Ectodermal cell (in vitro differentiated cells): Measurements from ENCODE around the gene SPRR2G.
"Not testable (repeated sequence)": the region's sequence is repeated elsewhere in the genome, so short reads cannot be mapped to it uniquely, and the experiment has no call there.

ENCODE experiments used
- H3K27ac ChIP-seq: 2 replicates; pipeline ENCODE4 v1.7.0; 2013; ENCODE audit warnings: mild to moderate bottlenecking, low read depth, low read length; ENCODE audit not compliant: insufficient read depth, poor library complexity, severe bottlenecking
- H3K27me3 ChIP-seq: 2 replicates; pipeline ENCODE4 v1.7.0; 2013; ENCODE audit warnings: mild to moderate bottlenecking, low read length; ENCODE audit not compliant: insufficient read depth, control insufficient read depth, poor library complexity, severe bottlenecking
- H3K36me3 ChIP-seq: one replicate; pipeline ENCODE4 v1.7.0; 2013; ENCODE audit warnings: low read length; ENCODE audit not compliant: control insufficient read depth, insufficient read depth
- H3K4me1 ChIP-seq: one replicate; pipeline ENCODE4 v1.7.0; 2013; ENCODE audit warnings: low read length; ENCODE audit not compliant: control insufficient read depth, insufficient read depth
- H3K4me3 ChIP-seq: 2 replicates; pipeline ENCODE4 v1.7.0; 2013; ENCODE audit warnings: low read depth, low read length, control low read depth; ENCODE audit not compliant: insufficient read depth
- H3K9me3 ChIP-seq: 2 replicates; pipeline ENCODE4 v1.7.0; 2013; ENCODE audit warnings: mild to moderate bottlenecking, low read length, moderate library complexity; ENCODE audit not compliant: control insufficient read depth
- WGBS, 2 experiments: methylation state at CpG; one replicate each; pipeline ENCODE4 v1.1.7; 2013; ENCODE audit warnings: missing lambda C conversion rate in 2 of 2; 5-methylcytosine and 5-hydroxymethylcytosine counted together

The SPRR2G gene

GRCh38 chr1:153155541-153155940 is 4.9 kb upstream of the SPRR2G start:
- Histone ChIP-seq H3K4me3 (no peak overlapping the region), H3K9me3 (no peaks in the 10 kb centered on the region), H3K27me3 (no peaks in the 10 kb centered on the region), H3K27ac (no peak overlapping the region), H3K36me3 (no peaks in the 10 kb centered on the region), H3K4me1 (no peaks in the 10 kb centered on the region)
- WGBS, 2 experiments: 85% methylated on average over 2 of the region's 2 CpGs

DNA sequence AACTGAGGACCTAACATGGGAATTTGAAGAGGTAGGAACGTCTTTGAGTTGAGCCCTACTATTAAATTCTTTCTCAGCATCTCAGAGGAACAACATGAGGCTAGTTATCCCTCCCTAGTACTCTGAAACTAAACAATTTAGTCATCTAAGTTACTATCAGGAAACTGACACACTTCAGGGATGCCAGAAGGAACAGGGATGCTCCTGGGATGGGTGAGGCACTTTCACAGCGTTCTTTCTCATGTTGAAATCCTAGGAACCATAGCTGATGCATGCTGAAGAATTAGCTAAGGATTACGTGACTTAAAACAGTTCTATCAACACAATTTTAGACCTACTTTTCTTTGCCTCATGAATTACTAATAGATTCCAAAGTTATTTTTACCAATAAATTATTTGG is 1.8 kb upstream of the SPRR2G start:
- Histone ChIP-seq H3K27ac (no peak overlapping the region), H3K4me1 (no peaks in the 10 kb centered on the region), H3K27me3 (no peaks in the 10 kb centered on the region), H3K36me3 (no peaks in the 10 kb centered on the region), H3K9me3 (no peaks in the 10 kb centered on the region), H3K4me3 (no peak overlapping the region)
- 83 to 86% methylated on average over 3 of the region's 3 CpGs for WGBS, 2 experiments

GRCh38 chr1:153141377-153141776 is 9.3 kb downstream of the SPRR2G start:
- H3K27ac ChIP-seq: no peak overlapping the region
- no peaks in the 10 kb centered on the region for H3K36me3 ChIP-seq
- H3K4me3 ChIP-seq: no peak overlapping the region
- H3K9me3 ChIP-seq: no peaks in the 10 kb centered on the region
- no peaks in the 10 kb centered on the region for H3K27me3 ChIP-seq
- no peaks in the 10 kb centered on the region for H3K4me1 ChIP-seq
- 94 to 95% methylated on average over 3 of the region's 3 CpGs for WGBS, 2 experiments

DNA sequence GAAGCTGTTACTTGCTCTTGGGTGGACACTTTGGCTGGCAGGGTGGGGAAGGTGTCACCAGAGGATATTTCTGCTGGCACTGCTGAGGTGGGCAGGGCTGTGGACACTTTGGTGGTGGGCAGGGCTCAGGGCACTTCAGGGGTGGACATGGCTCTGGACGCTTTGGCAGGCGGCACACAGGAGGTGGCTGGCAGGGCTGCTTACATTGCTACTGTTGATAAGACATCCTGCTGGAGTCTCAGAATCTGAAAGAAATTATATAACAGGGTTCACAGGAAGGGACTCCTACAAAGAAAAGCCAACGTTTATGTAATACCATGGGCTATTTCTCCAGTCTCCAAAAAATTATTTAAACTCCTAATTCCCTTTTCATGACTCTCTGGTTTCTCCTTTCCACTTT is 10.2 kb downstream of the SPRR2G start:
- Histone ChIP-seq H3K9me3 (no peaks in the 10 kb centered on the region), H3K36me3 (no peaks in the 10 kb centered on the region), H3K27me3 (no peaks in the 10 kb centered on the region), H3K27ac (no peak overlapping the region), H3K4me1 (no peaks in the 10 kb centered on the region), H3K4me3 (no peak overlapping the region)
- WGBS, 2 experiments: 90 to 94% methylated on average over 3 of the region's 3 CpGs

GRCh38 chr1:153133743-153134142 is 16.9 kb downstream of the SPRR2G start:
- H3K9me3 ChIP-seq: no peaks in the 10 kb centered on the region
- no peaks in the 10 kb centered on the region for H3K36me3 ChIP-seq
- H3K27ac ChIP-seq: no peak overlapping the region
- WGBS, 2 experiments: 90 to 91% methylated on average over 2 of the region's 2 CpGs
- H3K4me1 ChIP-seq: no peaks in the 10 kb centered on the region
- H3K4me3 ChIP-seq: no peak overlapping the region
- no peaks in the 10 kb centered on the region for H3K27me3 ChIP-seq

DNA sequence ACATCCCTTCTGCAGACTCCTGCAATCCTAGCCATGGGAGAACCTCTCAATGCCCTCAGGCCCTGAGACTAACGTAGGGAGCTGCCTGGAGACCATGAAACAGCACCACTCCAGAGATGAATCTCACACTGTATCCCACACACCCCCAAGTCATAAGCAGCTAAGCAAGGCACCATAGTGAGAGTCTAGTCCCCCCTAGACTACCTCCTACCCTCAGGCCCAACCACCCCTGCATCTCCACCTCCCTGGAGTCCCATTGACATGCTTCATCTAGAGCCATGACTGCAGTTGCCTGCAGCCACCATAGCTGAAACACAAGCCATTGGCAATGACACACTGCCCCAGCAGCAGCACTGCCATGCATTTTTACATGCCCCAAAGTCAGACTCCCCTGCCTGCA is 17.4 kb downstream of the SPRR2G start:
- Histone ChIP-seq H3K9me3 (no peaks in the 10 kb centered on the region), H3K36me3 (no peaks in the 10 kb centered on the region), H3K27ac (no peak overlapping the region), H3K4me3 (no peak overlapping the region), H3K27me3 (no peaks in the 10 kb centered on the region), H3K4me1 (no peaks in the 10 kb centered on the region)
- WGBS, 2 experiments: 89 to 91% methylated on average over 1 of the region's 1 CpG

- not testable (repeated sequence) for H3K4me1 ChIP-seq, H3K36me3 ChIP-seq, H3K27me3 ChIP-seq, H3K9me3 ChIP-seq, H3K27ac ChIP-seq, H3K4me3 ChIP-seq
- WGBS, 2 experiments: 88 to 94% methylated on average over 3 of the region's 4 CpGs
Observed at GRCh38 chr1:153128688-153129087, 22.0 kb downstream of the SPRR2G start.

DNA sequence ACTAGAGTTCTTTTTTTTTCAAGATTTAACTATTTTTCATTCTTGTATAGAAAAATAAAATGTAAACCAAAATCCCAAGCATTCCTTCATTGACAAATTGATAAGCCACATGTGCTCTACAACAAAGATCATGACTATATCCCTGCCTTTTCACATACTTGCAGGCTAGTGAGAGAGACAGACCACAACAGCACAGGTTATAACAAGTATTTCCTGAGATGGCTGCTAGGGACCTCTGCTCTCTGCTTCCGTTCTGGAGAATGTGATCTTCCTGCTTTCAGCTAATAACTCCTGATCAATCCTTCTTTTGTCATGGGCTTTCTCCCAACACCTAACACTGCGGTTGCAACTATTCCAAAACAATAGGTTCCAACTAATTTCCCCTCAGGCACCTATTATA is 23.4 kb downstream of the SPRR2G start:
- no peaks in the 10 kb centered on the region for H3K9me3 ChIP-seq
- H3K36me3 ChIP-seq: no peaks in the 10 kb centered on the region
- H3K4me3 ChIP-seq: no peak overlapping the region
- no peaks in the 10 kb centered on the region for H3K27me3 ChIP-seq
- 68 to 74% methylated on average over 2 of the region's 2 CpGs for WGBS, 2 experiments
- H3K27ac ChIP-seq: no peak overlapping the region
- peaks cover 3% of the 10 kb centered on the region for H3K4me1 ChIP-seq

- Histone ChIP-seq H3K9me3 (no peaks in the 10 kb centered on the region), H3K4me3 (no peak overlapping the region), H3K27ac (no peak overlapping the region), H3K4me1 (peaks cover 3% of the 10 kb centered on the region), H3K27me3 (no peaks in the 10 kb centered on the region), H3K36me3 (no peaks in the 10 kb centered on the region)
- 75 to 80% methylated on average over 1 of the region's 1 CpG for WGBS, 2 experiments
Observed at GRCh38 chr1:153125536-153125935, 25.2 kb downstream of the SPRR2G start.

DNA sequence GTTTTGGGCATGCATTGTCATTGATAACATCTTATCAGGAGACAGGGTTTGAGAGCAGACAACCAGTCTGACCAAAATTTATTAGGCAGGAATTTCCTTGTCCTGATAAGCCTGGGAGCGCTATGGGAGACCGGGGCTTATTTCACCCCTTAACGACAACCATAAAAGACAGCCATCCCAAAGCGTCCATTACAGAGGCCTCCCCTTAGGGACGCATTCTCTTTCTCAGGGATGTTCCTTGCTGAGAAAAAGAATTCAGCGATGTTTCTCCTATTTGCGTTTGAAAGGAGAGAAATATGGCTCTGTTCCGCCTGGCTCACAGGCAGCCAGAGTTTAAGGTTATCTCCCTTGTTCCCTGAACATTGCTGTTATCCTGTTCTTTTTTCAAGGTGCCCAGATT is 26.9 kb downstream of the SPRR2G start:
- WGBS, 2 experiments: 58 to 62% methylated on average over 8 of the region's 8 CpGs

GRCh38 chr1:153122831-153123421 is 27.8 kb downstream of the SPRR2G start:
- Histone ChIP-seq H3K9me3 (no peaks in the 10 kb centered on the region), H3K27me3 (no peaks in the 10 kb centered on the region), H3K4me3 (no peak overlapping the region), H3K36me3 (no peaks in the 10 kb centered on the region), H3K4me1 (peaks cover 3% of the 10 kb centered on the region), H3K27ac (peak overlapping the region; percentile 72)
- WGBS, 2 experiments: 33 to 35% methylated on average over 3 of the region's 3 CpGs

More for the DNA sequence above, 26.9 kb downstream of the SPRR2G start:
- not testable (repeated sequence) for H3K27ac ChIP-seq, H3K9me3 ChIP-seq, H3K4me3 ChIP-seq, H3K4me1 ChIP-seq, H3K36me3 ChIP-seq, H3K27me3 ChIP-seq
